ENCODE data around the gene SCT.
A peak's percentile ranks its signal among the peaks of the same experiment; 100 is the strongest.

SCT gene

DNA sequence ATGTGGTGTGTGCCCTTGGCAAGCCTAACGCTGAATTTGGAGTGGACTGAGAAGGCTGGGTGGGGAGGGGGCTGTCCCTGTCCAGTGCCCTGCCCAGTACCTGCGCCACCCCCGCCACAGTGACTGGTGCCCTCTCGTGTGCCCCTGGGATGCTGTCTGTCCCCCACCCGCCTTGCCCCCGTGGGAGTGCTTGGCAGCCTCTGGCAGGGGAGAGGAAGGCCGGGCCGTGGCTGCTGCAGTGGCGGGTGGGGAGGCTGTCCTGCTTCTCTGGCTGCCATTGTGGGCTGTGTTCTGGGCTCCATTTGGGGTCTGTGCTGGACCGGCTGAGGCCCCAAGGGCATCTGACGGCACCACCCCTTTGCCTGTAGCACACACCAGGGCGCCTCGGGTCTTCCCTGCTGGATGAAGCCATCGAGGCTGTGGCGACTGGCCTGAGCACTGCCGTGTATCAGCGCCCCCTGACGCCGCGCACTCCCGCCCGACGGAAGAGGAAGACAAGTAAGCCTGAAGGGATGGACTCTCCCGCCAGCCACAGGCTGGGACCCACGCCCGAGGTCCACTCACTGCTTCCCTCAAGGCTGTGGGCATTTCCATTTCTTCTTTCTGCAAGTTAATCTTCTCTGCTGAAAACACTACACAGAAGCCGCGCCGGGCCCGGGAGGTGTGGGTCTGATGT, 28.8 kb downstream of the SCT start:
- no peak for DNase-seq
- H3K27ac Mint-ChIP-seq, result no peak overlapping the region

DNA sequence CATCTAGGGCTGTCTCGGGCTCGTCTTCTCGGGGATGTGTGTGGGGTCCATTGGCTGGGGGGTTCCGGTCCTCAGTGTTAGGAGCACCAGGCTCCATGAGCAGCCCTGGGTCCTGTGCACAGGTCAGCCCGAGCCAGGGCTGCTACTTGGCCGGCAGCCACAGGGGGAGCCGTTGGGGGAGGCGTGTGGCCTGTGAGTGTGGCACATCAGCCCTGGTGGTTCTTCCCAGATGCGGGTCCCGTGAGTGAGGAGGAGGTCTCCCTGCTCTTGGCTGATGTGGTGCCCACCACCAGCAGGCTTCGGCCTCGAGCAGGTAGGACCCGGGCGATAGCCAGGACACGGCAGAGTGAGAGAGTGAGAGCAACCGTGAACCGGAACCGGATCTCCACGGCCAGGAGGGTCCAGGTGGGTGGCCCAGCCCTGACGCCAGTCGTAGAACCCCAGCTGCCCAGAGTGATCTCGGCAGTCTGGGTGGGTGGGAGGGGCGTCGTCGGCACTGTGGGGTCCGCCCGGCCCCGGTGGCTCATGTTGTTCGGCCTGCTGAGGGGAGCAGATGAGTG, 29.7 kb downstream of the SCT start:
- no peak overlapping the region for H3K4me3 Mint-ChIP-seq
- H3K27ac Mint-ChIP-seq, result peak overlapping the region; percentile 50
- no peaks in the 10 kb centered on the region for H3K27me3 Mint-ChIP-seq
- H3K4me1 Mint-ChIP-seq (ENCODE audit: low read depth), result peaks cover 16% of the 10 kb centered on the region
- peaks cover 91% of the 10 kb centered on the region for H3K36me3 Mint-ChIP-seq (ENCODE audit: low read depth)
- H3K9me3 Mint-ChIP-seq, result no peaks in the 10 kb centered on the region
- no peak for DNase-seq

More for the DNA sequence above, 28.8 kb downstream of the SCT start:
- no peak overlapping the region for H3K4me3 Mint-ChIP-seq
- H3K36me3 Mint-ChIP-seq (ENCODE audit: low read depth), result peaks cover 88% of the 10 kb centered on the region
- H3K9me3 Mint-ChIP-seq, result no peaks in the 10 kb centered on the region
- no peaks in the 10 kb centered on the region for H3K27me3 Mint-ChIP-seq
- peaks cover 16% of the 10 kb centered on the region for H3K4me1 Mint-ChIP-seq (ENCODE audit: low read depth)

DNA sequence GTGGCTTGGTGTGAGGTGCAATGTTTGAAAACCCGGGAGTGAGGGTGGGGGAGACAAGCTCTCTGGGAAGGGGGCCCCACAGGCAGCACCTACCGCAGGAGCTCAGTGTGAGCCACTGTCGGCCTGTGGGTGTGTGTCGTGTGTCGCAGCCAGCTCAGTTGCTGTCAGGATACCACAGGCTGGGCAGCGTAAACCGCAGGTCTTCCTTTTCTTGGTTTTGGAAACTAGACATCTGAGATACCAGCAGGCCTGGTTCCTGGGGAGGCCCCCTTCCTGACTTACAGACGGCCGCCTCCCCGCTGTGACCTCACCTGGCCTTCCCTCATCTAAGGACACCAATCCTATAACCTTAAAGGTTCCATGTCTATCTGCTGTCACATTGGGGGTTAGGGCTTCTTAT, 30.6 kb downstream of the SCT start:
- Mint-ChIP-seq H3K27ac (peak overlapping the region; percentile 74), H3K27me3 (no peaks in the 10 kb centered on the region), H3K36me3 (ENCODE audit: low read depth) (peaks cover 91% of the 10 kb centered on the region), H3K4me1 (ENCODE audit: low read depth) (peaks cover 16% of the 10 kb centered on the region), H3K4me3 (no peak overlapping the region), H3K9me3 (no peaks in the 10 kb centered on the region)
- DNase-seq, result no peak

DNA sequence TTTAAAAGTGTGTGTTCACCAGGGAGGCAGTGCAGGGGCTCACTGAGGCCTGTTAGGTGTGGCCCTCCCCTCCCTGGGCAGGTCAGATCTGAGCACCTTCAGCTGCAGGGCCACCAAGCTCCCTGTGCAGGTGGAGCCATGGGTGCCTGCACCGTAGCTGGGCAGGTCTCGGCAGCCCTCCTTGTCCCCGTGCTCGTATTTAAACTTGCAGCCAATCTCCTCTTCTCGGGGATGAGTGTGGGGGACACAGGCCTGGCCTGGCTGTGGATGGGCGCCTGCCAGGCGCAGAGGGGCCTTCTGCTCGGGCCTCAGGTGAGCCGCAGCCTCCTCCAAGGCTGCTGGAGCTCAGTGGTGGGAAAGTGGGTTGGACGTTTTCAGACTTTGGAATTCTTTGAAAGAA, 31.6 kb downstream of the SCT start:
- H3K27me3 Mint-ChIP-seq, result no peaks in the 10 kb centered on the region
- H3K27ac Mint-ChIP-seq, result no peak overlapping the region
- H3K36me3 Mint-ChIP-seq (ENCODE audit: low read depth), result peaks cover 96% of the 10 kb centered on the region
- DNase-seq, result no peak
- no peak overlapping the region for H3K4me3 Mint-ChIP-seq
- H3K9me3 Mint-ChIP-seq, result no peaks in the 10 kb centered on the region
- H3K4me1 Mint-ChIP-seq (ENCODE audit: low read depth), result peaks cover 16% of the 10 kb centered on the region

DNA sequence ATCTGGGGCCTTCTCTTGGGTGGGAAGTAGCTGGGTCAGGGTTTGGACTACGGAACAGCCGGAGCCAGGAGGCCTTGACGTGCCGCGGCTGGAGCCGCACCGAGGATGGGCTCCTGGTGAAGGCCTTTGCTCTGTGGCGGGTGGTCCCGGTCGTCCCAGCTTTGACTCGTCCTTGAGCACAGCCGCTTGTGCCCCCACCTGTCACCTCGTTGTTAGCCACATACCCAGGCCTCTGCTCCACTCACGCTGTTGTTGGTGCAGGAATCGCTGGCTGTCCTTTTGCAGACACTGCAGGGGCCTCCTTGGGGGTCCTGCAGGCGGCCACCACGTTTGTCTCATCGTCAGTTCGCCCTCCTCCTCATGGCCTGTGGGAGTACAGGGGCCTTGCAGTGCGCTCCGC, 33.6 kb downstream of the SCT start:
- no peaks in the 10 kb centered on the region for H3K9me3 Mint-ChIP-seq
- no peak overlapping the region for H3K27ac Mint-ChIP-seq
- no peak overlapping the region for H3K4me3 Mint-ChIP-seq
- peaks cover 21% of the 10 kb centered on the region for H3K4me1 Mint-ChIP-seq (ENCODE audit: low read depth)
- no peaks in the 10 kb centered on the region for H3K27me3 Mint-ChIP-seq
- H3K36me3 Mint-ChIP-seq (ENCODE audit: low read depth), result peaks cover 97% of the 10 kb centered on the region
- no peak for DNase-seq

DNA sequence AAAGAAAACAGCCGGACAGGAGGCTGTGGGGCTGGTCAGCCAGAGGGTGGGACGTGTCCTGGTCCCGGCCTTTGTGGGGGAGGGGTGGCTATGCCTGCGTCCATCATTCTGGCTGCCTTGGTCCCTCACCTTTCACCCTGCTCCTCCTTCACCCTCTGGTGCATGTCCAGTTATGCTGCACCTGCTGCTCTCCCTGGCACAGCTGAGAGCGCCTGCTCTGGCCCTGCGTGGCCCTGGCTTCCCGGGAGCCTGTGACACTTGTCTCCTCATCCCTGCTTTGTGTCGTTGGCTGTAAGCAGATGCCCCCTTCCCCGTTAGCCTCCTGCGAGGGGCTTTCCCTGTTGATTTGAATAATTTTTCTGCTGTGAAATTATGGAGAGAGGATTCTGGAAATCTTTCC, 34.1 kb downstream of the SCT start:
- Mint-ChIP-seq H3K36me3 (ENCODE audit: low read depth) (peaks cover 97% of the 10 kb centered on the region), H3K4me3 (no peak overlapping the region)

DNA sequence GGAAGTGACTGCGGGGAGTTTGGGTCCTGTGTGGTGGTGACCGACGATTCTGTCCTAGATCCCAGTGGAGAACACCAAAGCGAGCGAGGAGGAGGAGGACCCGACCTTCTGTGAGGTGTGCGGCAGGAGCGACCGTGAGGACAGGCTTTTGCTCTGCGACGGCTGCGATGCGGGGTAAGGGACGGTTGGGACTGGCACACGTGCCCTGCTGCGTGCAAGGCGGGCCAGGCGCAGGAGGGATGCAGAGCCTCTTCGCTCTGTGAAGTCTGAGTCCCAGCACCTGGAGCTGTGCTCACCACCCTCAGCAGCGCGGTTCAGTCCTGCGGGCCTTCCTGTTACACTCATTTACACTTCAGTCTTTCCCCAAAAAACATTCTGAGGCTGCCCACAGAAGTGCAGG, 34.5 kb downstream of the SCT start:
- Mint-ChIP-seq H3K4me3 (no peak overlapping the region), H3K9me3 (no peaks in the 10 kb centered on the region), H3K27me3 (no peaks in the 10 kb centered on the region), H3K4me1 (ENCODE audit: low read depth) (peaks cover 29% of the 10 kb centered on the region), H3K27ac (no peak overlapping the region), H3K36me3 (ENCODE audit: low read depth) (peaks cover 98% of the 10 kb centered on the region)
- DNase-seq, result no peak

More for the DNA sequence above, 34.1 kb downstream of the SCT start:
- Mint-ChIP-seq H3K9me3 (no peaks in the 10 kb centered on the region), H3K4me1 (ENCODE audit: low read depth) (peaks cover 25% of the 10 kb centered on the region), H3K27ac (no peak overlapping the region), H3K27me3 (no peaks in the 10 kb centered on the region)
- DNase-seq, result no peak

DNA sequence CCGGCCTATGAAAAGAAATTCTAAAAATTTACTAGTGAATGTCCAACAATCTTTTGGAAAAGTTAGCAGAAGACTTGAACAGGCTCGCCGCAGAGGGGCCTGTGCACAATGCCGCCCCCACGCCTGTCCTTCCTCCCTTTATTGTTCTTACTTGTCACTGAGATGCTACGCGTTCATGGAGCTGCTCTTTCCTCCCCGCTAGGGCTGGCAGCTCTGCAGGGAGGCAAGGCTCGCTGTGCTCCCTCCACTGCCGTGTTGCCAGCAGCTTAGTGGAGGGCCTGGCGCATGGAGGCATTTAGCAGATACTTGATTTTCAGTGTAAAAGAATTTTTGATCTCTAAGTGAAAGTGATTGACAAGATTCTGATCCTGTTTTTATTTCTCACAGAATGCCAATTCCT, 36.0 kb downstream of the SCT start:
- no peak overlapping the region for H3K27ac Mint-ChIP-seq
- no peaks in the 10 kb centered on the region for H3K27me3 Mint-ChIP-seq
- H3K4me3 Mint-ChIP-seq, result no peak overlapping the region
- H3K9me3 Mint-ChIP-seq, result no peaks in the 10 kb centered on the region
- DNase-seq, result no peak
- H3K36me3 Mint-ChIP-seq (ENCODE audit: low read depth), result peaks cover 99% of the 10 kb centered on the region
- H3K4me1 Mint-ChIP-seq (ENCODE audit: low read depth), result peaks cover 38% of the 10 kb centered on the region

DNA sequence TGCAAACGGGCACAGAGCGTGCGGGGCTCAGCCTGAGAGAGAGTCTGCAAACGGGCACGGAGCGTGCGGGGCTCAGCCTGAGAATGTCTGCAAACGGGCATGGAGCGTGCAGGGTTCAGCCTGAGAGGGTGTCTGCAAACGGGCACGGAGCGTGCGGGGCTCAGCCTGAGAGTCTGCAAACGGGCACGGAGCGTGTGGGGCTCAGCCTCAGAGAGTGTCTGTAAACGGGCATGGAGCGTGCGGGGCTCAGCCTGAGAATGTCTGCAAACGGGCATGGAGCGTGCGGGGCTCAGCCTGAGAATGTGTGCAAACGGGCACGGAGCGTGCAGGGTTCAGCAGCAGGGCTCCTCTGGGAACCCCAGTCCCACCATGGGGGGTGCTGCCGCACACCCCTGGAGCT, 37.2 kb downstream of the SCT start:
- Mint-ChIP-seq H3K27ac (peak overlapping the region; percentile 61), H3K27me3 (no peaks in the 10 kb centered on the region), H3K36me3 (ENCODE audit: low read depth) (peaks cover 88% of the 10 kb centered on the region), H3K4me3 (no peak overlapping the region), H3K4me1 (ENCODE audit: low read depth) (peaks cover 35% of the 10 kb centered on the region), H3K9me3 (no peaks in the 10 kb centered on the region)
- no peak for DNase-seq

DNA sequence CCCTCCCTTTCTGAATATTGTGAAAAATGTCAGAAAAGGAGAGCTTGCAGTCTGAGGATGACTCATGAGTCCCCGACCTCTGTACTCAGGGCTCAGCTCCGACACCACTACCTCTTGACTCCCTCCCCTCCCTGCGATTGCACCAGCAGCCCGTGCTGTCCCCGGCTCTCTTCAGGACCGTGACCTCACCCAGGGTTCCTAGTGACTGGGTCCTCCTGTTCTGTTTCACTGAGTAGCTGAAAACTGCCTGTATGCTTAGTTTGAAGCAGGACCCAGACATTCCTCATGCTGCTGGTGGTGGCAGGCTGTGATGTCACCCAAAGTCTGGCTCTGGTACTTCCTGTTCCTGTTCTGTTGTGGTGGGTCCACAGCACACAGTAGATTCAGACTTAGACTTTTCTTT, 39.0 kb downstream of the SCT start:
- Mint-ChIP-seq H3K9me3 (no peaks in the 10 kb centered on the region), H3K4me1 (ENCODE audit: low read depth) (peaks cover 31% of the 10 kb centered on the region), H3K27me3 (no peaks in the 10 kb centered on the region), H3K4me3 (peak overlapping the region; percentile 61), H3K36me3 (ENCODE audit: low read depth) (peaks cover 85% of the 10 kb centered on the region), H3K27ac (peak overlapping the region; percentile 96)
- peak; percentile 81 for DNase-seq

DNA sequence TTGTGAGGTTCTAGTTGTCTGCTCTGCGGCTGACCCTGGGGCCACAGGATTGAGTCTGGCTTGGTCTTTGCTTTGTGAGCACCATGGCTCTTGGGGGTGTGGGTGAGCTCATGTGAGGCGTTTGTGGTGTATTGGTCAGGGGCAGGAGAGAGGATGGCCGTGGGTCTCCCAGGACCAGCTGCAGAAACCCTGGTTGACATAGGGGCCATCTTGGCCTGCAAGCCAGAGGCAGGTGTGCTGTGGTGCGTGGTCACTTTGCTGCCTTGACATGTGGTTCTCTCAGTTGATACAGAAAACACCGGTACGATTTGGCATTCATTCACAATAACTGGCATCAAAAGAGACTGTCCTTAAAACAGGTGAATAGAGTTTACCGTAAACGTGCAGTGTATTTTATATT, 39.4 kb downstream of the SCT start:
- no peaks in the 10 kb centered on the region for H3K27me3 Mint-ChIP-seq
- H3K9me3 Mint-ChIP-seq, result no peaks in the 10 kb centered on the region

DNA sequence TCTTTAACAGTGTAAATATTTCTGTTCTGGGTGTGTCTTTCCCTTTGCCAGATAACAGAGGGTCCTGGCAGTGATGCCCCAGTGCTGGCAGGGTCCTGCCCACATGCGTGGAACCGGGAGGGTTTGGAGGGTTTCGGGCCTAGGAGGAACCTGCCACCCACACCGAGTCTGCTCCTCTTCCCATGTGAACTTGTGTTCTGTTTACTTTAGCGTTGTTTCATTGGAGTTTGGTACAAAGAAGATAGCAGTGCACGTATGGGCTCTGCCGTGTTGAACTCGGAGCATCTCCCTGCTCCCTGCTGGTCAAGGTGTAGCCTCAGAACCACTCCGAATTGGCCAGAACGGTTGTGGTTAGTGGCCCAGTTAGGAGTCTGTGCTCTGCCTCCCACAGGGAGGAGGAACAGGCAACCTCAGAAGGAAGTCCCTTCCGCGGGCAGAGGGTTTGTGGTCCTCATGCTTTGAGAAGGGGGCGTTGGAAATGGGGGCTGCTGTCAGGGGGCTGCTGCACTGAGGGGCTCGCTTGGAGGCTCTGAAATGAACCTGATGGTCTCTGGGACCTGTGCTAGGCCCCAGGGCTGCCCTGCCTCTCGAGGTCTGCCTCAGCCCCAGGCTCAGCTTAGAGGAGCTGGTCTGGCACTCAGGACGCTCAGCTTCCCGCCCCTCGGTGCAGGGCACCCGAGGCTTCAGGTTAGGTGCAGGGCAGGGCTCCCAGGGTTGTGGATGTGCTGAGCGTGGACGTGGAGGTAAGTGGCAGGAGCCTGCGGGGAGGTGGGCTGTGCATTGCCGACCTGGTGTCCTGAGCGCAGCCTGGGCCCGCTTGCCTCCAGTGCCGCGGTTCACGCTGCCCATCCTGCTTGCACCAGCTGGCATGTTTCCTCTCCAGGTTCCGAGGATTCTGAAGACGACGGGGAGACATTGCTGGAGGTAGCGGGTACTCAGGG, 40.3 kb downstream of the SCT start:
- peak overlapping the region; percentile 96 for H3K27ac Mint-ChIP-seq
- no peak overlapping the region for H3K4me3 Mint-ChIP-seq
- no peak for DNase-seq
- H3K4me1 Mint-ChIP-seq (ENCODE audit: low read depth), result peaks cover 33% of the 10 kb centered on the region
- no peaks in the 10 kb centered on the region for H3K27me3 Mint-ChIP-seq
- H3K36me3 Mint-ChIP-seq (ENCODE audit: low read depth), result peaks cover 84% of the 10 kb centered on the region
- H3K9me3 Mint-ChIP-seq, result no peaks in the 10 kb centered on the region

More for the DNA sequence above, 39.4 kb downstream of the SCT start:
- Mint-ChIP-seq H3K4me1 (ENCODE audit: low read depth) (peaks cover 31% of the 10 kb centered on the region), H3K4me3 (peak overlapping the region; percentile 61), H3K27ac (peak overlapping the region; percentile 96), H3K36me3 (ENCODE audit: low read depth) (peaks cover 84% of the 10 kb centered on the region)
- no peak for DNase-seq

DNA sequence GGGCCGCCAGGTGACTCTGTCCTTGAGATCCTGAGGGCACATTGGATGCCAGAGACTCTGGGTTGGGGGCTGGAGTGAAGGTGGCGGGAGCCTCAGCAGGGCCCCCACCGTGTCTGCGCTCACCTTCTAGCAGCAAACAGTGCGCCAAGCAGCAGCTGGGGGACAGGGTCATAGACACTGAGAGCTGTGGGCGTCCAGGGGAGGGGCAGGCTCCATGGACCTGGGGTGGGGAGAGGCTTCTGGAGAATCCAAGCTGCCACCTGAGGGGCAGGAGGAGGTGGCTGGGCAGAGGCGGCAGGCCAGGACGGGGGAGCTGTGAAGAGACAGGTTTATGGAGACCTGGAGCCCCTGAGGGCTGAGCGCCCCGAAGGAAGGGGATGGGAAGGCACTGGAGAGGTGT, 42.7 kb downstream of the SCT start:
- H3K4me1 Mint-ChIP-seq (ENCODE audit: low read depth), result peaks cover 51% of the 10 kb centered on the region

DNA sequence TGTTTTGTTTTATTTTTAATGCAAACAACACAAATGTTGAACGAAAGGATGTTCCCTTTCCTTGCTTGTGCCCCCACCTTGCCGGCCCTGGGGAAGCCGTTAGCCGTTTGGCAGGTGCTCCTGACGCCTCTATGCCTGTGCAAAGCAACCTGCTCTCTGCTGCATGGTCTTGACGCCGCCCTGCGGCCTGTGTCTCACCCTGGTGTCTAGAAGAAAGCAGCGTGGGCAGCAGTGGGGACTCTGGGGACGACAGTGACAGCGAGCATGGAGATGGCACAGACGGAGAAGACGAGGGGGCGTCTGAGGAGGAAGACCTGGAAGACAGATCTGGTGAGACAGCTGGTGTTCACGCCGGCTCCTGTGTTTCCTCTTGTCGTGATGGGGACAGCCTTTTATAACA, 45.2 kb downstream of the SCT start:
- H3K9me3 Mint-ChIP-seq, result no peaks in the 10 kb centered on the region
- H3K4me3 Mint-ChIP-seq, result no peak overlapping the region
- DNase-seq, result no peak
- peaks cover 80% of the 10 kb centered on the region for H3K36me3 Mint-ChIP-seq (ENCODE audit: low read depth)
- no peaks in the 10 kb centered on the region for H3K27me3 Mint-ChIP-seq
- peak overlapping the region; percentile 74 for H3K27ac Mint-ChIP-seq
- peaks cover 52% of the 10 kb centered on the region for H3K4me1 Mint-ChIP-seq (ENCODE audit: low read depth)

More for the DNA sequence above, 42.7 kb downstream of the SCT start:
- peak overlapping the region; percentile 68 for H3K27ac Mint-ChIP-seq
- no peaks in the 10 kb centered on the region for H3K27me3 Mint-ChIP-seq
- no peak overlapping the region for H3K4me3 Mint-ChIP-seq
- H3K36me3 Mint-ChIP-seq (ENCODE audit: low read depth), result peaks cover 82% of the 10 kb centered on the region
- DNase-seq, result no peak
- H3K9me3 Mint-ChIP-seq, result no peaks in the 10 kb centered on the region

DNA sequence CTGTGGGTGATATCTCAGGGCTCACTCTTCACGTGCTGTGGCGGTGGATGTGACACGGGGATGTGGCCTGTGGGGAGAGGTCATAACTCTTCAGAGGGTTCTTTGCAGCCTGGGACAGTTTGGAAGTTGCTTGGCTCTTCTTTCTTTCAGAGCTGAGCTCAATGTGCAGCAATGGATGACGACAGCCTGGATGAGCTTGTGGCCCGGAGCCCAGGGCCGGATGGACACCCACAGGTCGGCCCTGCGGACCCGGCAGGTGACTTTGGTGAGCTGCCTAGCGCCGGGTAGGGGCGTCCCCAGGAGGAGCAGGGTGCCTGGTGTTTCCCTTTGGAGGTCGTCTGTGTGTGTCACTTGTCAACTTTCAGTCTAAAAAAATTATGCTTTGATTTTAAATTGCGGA, 45.6 kb downstream of the SCT start:
- no peak for DNase-seq
- Mint-ChIP-seq H3K9me3 (no peaks in the 10 kb centered on the region), H3K4me3 (no peak overlapping the region), H3K27me3 (no peaks in the 10 kb centered on the region), H3K36me3 (ENCODE audit: low read depth) (peaks cover 76% of the 10 kb centered on the region), H3K4me1 (ENCODE audit: low read depth) (peaks cover 48% of the 10 kb centered on the region), H3K27ac (peak overlapping the region; percentile 74)
